A673 (cell line): ENCODE results near the gene SLIT3. TPM values are rescaled to one million over a fixed set of nuclear protein-coding genes. Genes with fewer than 3 reads are reported as not detected.

Source experiments
- BruUV-seq: library from RNA; stranded (reverse); fragments of 400-500 nt; replicated peaks from 2 replicates; lab custom pipeline; 2021; lab: Mats Ljungman, UMichigan
- CTCF ChIA-PET: fragments of 300-600 bp; sonication (Branson Sonifier 250); formaldehyde crosslinking; loops from one replicate; lab custom pipeline; 2022; ENCODE audit warnings: antibody characterized with exemption; lab: Charles Lee
- POLR2A ChIA-PET: fragments of 300-600 bp; sonication (Branson Sonifier 250); formaldehyde crosslinking; loops from one replicate; lab custom pipeline; 2022; ENCODE audit warnings: antibody characterized with exemption; ENCODE audit not compliant: low non-redundant PET; lab: Charles Lee
- DNase-seq: peaks from one replicate; pipeline ENCODE4 v3.0.0-alpha.2; 2015; ENCODE audit warnings: low spot score
- H3K27ac ChIP-seq: fragments of 200-600 bp; sonication (generic); 2 replicates; pipeline ENCODE4 v1.5.1; 2016; ENCODE audit warnings: mixed run types, low read depth, mild to moderate bottlenecking, mixed read lengths, antibody characterized with exemption, low read length; ENCODE audit not compliant: poor library complexity, severe bottlenecking
- H3K27me3 ChIP-seq: fragments of 200-600 bp; sonication (generic); replicated peaks from 2 replicates; pipeline ENCODE4 v1.6.1; 2017; ENCODE audit warnings: mixed run types, low read depth, mild to moderate bottlenecking, mixed read lengths, antibody characterized with exemption, low read length; ENCODE audit not compliant: insufficient read depth, poor library complexity
- H3K36me3 ChIP-seq: fragments of 200-600 bp; sonication (generic); 2 replicates; pipeline ENCODE4 v1.6.1; 2016; ENCODE audit warnings: mixed run types, mild to moderate bottlenecking, mixed read lengths, antibody characterized with exemption, low read length; ENCODE audit not compliant: insufficient read depth, poor library complexity, severe bottlenecking
- H3K4me1 ChIP-seq: fragments of 200-600 bp; sonication (generic); 2 replicates; pipeline ENCODE4 v1.6.1; 2017; ENCODE audit warnings: mixed run types, mild to moderate bottlenecking, mixed read lengths, antibody characterized with exemption, low read length; ENCODE audit not compliant: insufficient read depth, poor library complexity, severe bottlenecking
- H3K4me3 ChIP-seq: fragments of 200-600 bp; sonication (generic); 2 replicates; pipeline ENCODE4 v1.5.1; 2016; ENCODE audit warnings: low read depth, mixed run types, mild to moderate bottlenecking, mixed read lengths, low read length; ENCODE audit not compliant: poor library complexity, severe bottlenecking
- H3K9me3 ChIP-seq: fragments of 200-600 bp; sonication (generic); 2 replicates; pipeline ENCODE4 v1.6.1; 2016; ENCODE audit warnings: mixed run types, low read depth, mild to moderate bottlenecking, mixed read lengths, antibody characterized with exemption, low read length; ENCODE audit not compliant: poor library complexity, severe bottlenecking
- CTCF ChIP-seq: fragments of 300-800, 200-600 bp; sonication (generic); conservative IDR thresholded peaks from 2 replicates; pipeline ENCODE4 v1.5.1; 2017; ENCODE audit warnings: low read depth, mild to moderate bottlenecking, antibody characterized with exemption, low read length, moderate library complexity, mixed read lengths
- EZH2 ChIP-seq: fragments of 200-600 bp; sonication (generic); IDR thresholded peaks from 2 replicates; pipeline ENCODE4 v1.6.1; 2017; ENCODE audit warnings: borderline replicate concordance, low read depth, mild to moderate bottlenecking, mixed read lengths, antibody characterized with exemption, low read length; ENCODE audit not compliant: poor library complexity, severe bottlenecking
- intact Hi-C: fragments of 100-400 bp; cut with micrococcal nuclease; formaldehyde crosslinking; loops from one replicate; pipeline ENCODE4 v1.10.0; 2022; ENCODE audit not compliant: unreplicated experiment
- total RNA-seq: library from RNA; stranded (reverse); gene quantifications from 2 replicates; pipeline ENCODE4 v1.2.3, GENCODE V29; 2021

SLIT3 gene
- total RNA-seq, 1 experiment from 2014 or later = not detected

- intact Hi-C loops = no loop called here
- ChIA-PET CTCF (interaction anchor here (0.6 kb wide), 1 partner anchor 120 kb away, joined by 5 read pairs; no protein-coding TSS in a partner anchor), POLR2A (no interaction called here)
- Histone ChIP-seq H3K4me1 (no peaks in the 10 kb centered on the region), H3K9me3 (no peaks in the 10 kb centered on the region), H3K4me3 (no peak overlapping the region), H3K36me3 (no peaks in the 10 kb centered on the region), H3K27ac (no peak overlapping the region), H3K27me3 (peaks cover 77% of the 10 kb centered on the region)
- TF ChIP-seq CTCF (no peak), EZH2 (no peak)
- DNase-seq = no peak
- BruUV-seq = no TSS peak
Observed at GRCh38 chr5:168885324-168886120, 415.4 kb downstream of the SLIT3 start.

GRCh38 chr5:168883991-168884390 is 416.9 kb downstream of the SLIT3 start:
- H3K27me3 ChIP-seq = peaks cover 64% of the 10 kb centered on the region
- H3K36me3 ChIP-seq = no peaks in the 10 kb centered on the region
- ChIA-PET CTCF (no interaction called here), POLR2A (no interaction called here)
- no TSS peak for BruUV-seq
- H3K27ac ChIP-seq = no peak overlapping the region
- no peak for TF ChIP-seq EZH2
- TF ChIP-seq CTCF = no peak
- no peaks in the 10 kb centered on the region for H3K4me1 ChIP-seq
- no peaks in the 10 kb centered on the region for H3K9me3 ChIP-seq
- intact Hi-C loops = no loop called here
- no peak for DNase-seq
- H3K4me3 ChIP-seq = no peak overlapping the region

- no peak for DNase-seq
- H3K4me3 ChIP-seq = no peak overlapping the region
- intact Hi-C loops = no loop called here
- H3K27me3 ChIP-seq = peaks cover 58% of the 10 kb centered on the region
- no TSS peak for BruUV-seq
- H3K9me3 ChIP-seq = no peaks in the 10 kb centered on the region
- no peak overlapping the region for H3K27ac ChIP-seq
- TF ChIP-seq CTCF (no peak), EZH2 (no peak)
- H3K36me3 ChIP-seq = no peaks in the 10 kb centered on the region
- CTCF ChIA-PET = no interaction called here
- POLR2A ChIA-PET = no interaction called here
- H3K4me1 ChIP-seq = no peaks in the 10 kb centered on the region
Observed at GRCh38 chr5:168883281-168883741, 417.6 kb downstream of the SLIT3 start.
